ENCODE results near the gene RAB11B.
"Not testable (repeated sequence)": the region's sequence is repeated elsewhere in the genome, so short reads cannot be mapped to it uniquely, and the experiment has no call there.

The RAB11B gene

GRCh38 chr19:8370176-8371010 lies 19.8 kb upstream of the RAB11B start:
- DNase-seq (ENCODE audit: low read depth) = no peak

- DNase-seq (ENCODE audit: low read depth) = no peak
These were observed 19.0 kb upstream of the RAB11B start for GRCh38 chr19:8371011-8371804.

- no peak for DNase-seq (ENCODE audit: low read depth)
These were observed 16.0 kb upstream of the RAB11B start for GRCh38 chr19:8373867-8374813.

GRCh38 chr19:8375766-8376165 lies 14.4 kb upstream of the RAB11B start:
- DNase-seq (ENCODE audit: low read depth) = not testable (repeated sequence)

GRCh38 chr19:8376373-8376974 lies 13.7 kb upstream of the RAB11B start:
- DNase-seq (ENCODE audit: low read depth) = not testable (repeated sequence)

- DNase-seq (ENCODE audit: low read depth) = no peak
These were observed 12.6 kb upstream of the RAB11B start for GRCh38 chr19:8377598-8377997.

GRCh38 chr19:8379156-8379891 lies 10.8 kb upstream of the RAB11B start:
- not testable (repeated sequence) for DNase-seq (ENCODE audit: low read depth)

GRCh38 chr19:8384569-8384968 lies 5.6 kb upstream of the RAB11B start:
- not testable (repeated sequence) for DNase-seq (ENCODE audit: low read depth)

GRCh38 chr19:8385103-8385502 lies 5.1 kb upstream of the RAB11B start:
- not testable (repeated sequence) for DNase-seq (ENCODE audit: low read depth)

- not testable (repeated sequence) for DNase-seq (ENCODE audit: low read depth)
These were observed 4.6 kb upstream of the RAB11B start for GRCh38 chr19:8385566-8385965.

GRCh38 chr19:8386419-8386818 lies 3.7 kb upstream of the RAB11B start:
- DNase-seq (ENCODE audit: low read depth) = not testable (repeated sequence)

- no peak for DNase-seq (ENCODE audit: low read depth)
These were observed 3.2 kb upstream of the RAB11B start for GRCh38 chr19:8386990-8387389.

GRCh38 chr19:8387688-8388611 lies 2.2 kb upstream of the RAB11B start:
- no peak for DNase-seq (ENCODE audit: low read depth)

- no peak for DNase-seq (ENCODE audit: low read depth)
These were observed 1.6 kb upstream of the RAB11B start for GRCh38 chr19:8388612-8388958.

GRCh38 chr19:8390617-8390981 lies 439 bp downstream of the RAB11B start:
- DNase-seq (ENCODE audit: low read depth) = peak; percentile 67

- DNase-seq (ENCODE audit: low read depth) = no peak
These were observed 1.2 kb downstream of the RAB11B start for GRCh38 chr19:8391198-8392016.

GRCh38 chr19:8392017-8392591 lies 1.9 kb downstream of the RAB11B start:
- DNase-seq (ENCODE audit: low read depth) = no peak

GRCh38 chr19:8393192-8393870 lies 3.2 kb downstream of the RAB11B start:
- DNase-seq (ENCODE audit: low read depth) = no peak
